Loucy (cell line): ENCODE measurements around the gene VILL.

Experiments used
- CTCF ChIP-seq: fragments of 200-600 bp; sonication (generic); conservative IDR thresholded peaks from 2 replicates; pipeline ENCODE4 v1.5.1; 2014; ENCODE audit warnings: mild to moderate bottlenecking, antibody characterized with exemption, low read length
- EZH2phosphoT487 ChIP-seq: fragments of 200-600 bp; IDR thresholded peaks from 2 replicates; pipeline ENCODE4 v1.6.1; 2018; ENCODE audit warnings: antibody characterized with exemption, mild to moderate bottlenecking, moderate library complexity, borderline replicate concordance

- TF ChIP-seq CTCF (no peak), EZH2phosphoT487 (no peak)
Measured at GRCh38 chr3:37943126-37943525, 47.5 kb upstream of the VILL start.
